Fibroblast of villous mesenchyme (primary cell): ENCODE results near the gene FCHSD2. TPM values are rescaled to one million over a fixed set of nuclear protein-coding genes. Genes with fewer than 3 reads are reported as not detected.

ENCODE experiments used
- DNase-seq: peaks from one replicate; pipeline ENCODE4 v3.0.0-alpha.2; 2010; ENCODE audit warnings: low read depth
- H3K4me3 ChIP-seq: 2 replicates; pipeline ENCODE4 v1.5.1; 2011; ENCODE audit warnings: low read depth, mild to moderate bottlenecking, low read length
- total RNA-seq: library from RNA; depleted of rRNA; stranded (reverse); fragments of >200 nt; gene quantifications from 2 replicates; pipeline ENCODE4 v1.2.3, GENCODE V29; 2012
- TF ChIP-seq, protein P1 (sequence below): IDR thresholded peaks from 2 replicates; pipeline ENCODE4 v1.5.1; 2012; ENCODE audit warnings: low read depth, mild to moderate bottlenecking, low read length; ENCODE audit not compliant: insufficient read depth

FCHSD2 gene
- total RNA-seq, 1 donor: 11.2 TPM

DNA sequence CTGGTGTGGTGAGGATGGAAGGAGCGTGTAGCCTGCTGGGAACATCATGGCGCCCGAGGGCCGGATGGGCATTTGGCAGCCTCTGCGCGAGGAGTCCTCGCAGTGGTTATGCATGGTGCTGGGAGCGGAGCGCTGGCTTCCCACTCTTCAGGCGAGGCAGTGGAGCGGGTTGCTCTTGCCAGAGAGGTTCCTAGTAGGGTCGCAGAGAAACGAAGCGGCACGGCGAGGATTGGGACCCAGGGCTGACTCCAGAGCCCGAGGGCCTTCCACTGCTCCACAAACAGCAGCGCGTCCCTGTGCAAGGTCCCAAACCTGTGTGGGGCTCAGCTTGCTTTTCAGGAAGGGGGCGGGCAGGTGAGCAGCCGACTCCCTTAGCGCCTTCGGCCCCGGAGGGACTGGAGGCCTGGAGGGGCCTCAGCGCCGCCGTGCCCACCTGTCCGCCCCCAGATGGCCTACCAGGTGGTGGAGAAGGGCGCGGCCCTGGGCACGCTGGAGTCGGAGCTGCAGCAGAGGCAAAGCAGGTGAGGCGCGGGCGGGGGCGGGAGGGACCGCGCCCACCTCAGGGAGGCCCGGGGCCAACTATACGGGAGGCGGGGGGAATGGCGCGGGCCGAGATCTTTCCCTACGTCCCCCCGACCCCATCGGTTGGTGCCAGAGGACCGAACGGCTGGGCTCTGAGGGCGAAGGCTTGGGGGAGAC, 320.7 kb downstream of the FCHSD2 start:
- DNase-seq: no peak
- TF ChIP-seq, protein P1, sequence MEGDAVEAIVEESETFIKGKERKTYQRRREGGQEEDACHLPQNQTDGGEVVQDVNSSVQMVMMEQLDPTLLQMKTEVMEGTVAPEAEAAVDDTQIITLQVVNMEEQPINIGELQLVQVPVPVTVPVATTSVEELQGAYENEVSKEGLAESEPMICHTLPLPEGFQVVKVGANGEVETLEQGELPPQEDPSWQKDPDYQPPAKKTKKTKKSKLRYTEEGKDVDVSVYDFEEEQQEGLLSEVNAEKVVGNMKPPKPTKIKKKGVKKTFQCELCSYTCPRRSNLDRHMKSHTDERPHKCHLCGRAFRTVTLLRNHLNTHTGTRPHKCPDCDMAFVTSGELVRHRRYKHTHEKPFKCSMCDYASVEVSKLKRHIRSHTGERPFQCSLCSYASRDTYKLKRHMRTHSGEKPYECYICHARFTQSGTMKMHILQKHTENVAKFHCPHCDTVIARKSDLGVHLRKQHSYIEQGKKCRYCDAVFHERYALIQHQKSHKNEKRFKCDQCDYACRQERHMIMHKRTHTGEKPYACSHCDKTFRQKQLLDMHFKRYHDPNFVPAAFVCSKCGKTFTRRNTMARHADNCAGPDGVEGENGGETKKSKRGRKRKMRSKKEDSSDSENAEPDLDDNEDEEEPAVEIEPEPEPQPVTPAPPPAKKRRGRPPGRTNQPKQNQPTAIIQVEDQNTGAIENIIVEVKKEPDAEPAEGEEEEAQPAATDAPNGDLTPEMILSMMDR: no peak
- H3K4me3 ChIP-seq: peak overlapping the region; percentile 62

DNA sequence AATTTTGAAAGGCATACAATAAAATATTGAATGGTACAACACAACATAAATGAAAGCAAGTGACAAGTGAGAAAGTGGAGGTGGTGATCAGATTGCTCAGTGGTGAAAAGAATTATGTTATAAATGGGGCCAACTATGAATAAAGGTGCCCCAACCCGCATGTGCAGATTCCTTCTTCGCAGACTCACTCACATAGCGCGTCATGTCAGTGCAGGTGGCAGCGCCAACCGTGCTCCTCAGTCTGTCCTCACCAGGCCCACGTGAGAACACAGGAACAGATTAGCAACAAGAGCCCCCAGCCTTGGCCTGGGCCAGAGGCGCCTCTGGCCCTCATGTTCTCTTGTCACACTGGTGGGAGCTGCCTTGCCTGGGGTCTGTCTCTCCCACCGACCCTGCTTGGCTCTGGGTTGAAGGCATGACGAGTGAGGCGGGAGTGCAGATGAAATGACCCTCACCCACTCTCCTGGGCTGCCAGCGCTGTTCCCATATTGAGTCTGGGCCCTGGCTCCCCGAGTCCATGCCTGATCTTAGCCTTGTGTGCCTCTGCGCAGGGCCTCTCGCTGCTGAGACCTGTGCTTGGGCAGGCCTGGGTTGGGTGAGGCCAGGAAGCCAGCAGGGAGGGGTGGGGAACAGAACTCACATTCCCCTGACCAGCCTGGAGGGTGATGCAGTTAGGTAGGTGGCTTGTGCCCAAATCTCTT, 321.5 kb downstream of the FCHSD2 start:
- TF ChIP-seq, protein P1: no peak

DNA sequence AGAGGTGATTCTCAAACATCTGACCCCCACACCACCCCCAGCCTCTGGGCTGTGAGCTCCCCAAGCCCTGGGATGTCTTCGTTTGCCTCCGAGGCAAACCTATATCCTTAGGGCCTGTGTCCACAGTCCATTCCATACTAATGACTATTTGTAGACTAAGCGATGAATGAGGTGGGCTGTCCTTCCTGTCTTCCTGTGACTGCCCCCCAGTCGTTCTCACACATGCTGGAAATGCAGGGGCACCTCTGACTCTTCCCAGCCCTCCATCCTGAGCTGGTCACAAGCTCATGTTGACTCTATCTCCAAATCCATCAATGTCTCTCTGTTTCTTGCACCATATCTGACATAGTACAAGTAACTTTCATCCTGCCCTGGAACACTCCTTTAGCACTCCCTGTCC, 323.1 kb downstream of the FCHSD2 start:
- DNase-seq: no peak
- TF ChIP-seq, protein P1: no peak

More for the DNA sequence above, 321.5 kb downstream of the FCHSD2 start:
- no peak overlapping the region for H3K4me3 ChIP-seq
- DNase-seq: no peak

DNA sequence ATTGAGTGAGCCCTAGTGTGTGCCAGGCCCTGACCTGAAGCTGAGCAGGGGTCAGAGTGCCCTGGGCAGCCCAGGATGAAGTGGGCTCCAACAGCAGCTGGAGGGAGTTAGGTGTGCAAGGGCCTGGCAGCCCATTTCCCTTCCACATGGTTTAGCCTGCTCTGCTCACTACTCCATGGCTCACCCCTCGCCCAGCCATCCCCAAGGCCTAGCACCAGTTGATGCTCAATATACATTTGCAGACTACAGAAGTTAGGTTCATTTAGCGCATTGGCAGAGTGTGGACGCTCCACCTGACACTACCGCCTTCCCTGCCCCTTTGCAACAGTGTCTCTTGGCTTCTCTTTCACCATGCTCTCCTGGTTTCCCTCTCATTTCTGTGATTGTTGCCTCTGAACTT, 324.2 kb downstream of the FCHSD2 start:
- TF ChIP-seq, protein P1: no peak
- DNase-seq: no peak
- H3K4me3 ChIP-seq: no peak overlapping the region

More for the DNA sequence above, 323.1 kb downstream of the FCHSD2 start:
- no peak overlapping the region for H3K4me3 ChIP-seq

DNA sequence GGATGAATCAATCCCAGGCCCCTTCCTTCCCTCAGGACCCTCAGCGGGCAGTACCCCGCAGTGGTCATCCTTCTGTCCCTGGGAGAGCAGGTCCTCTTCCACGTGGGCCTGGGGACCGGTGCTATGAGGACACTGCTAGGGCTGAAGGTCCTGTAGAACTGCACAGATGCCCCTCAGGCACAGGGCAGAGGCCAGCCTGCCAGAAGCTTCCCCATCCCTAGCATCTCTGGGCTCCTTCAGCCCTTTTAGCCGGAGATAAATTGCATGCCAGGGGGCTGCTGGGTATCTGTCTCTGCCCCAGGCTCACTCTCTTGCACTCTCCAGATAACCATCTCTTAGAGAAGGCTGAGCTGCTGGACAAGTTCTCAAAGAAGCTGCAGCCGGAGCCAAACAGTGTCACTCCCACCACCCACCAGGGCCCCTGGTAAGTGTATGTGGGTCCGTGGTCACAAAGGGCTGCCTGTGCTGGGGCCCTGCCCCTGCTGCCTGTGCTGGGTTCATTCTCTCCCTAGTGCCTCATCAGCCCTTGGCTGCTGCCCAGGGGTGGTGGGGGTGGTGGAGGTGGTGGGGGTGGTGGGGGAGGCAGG, 325.6 kb downstream of the FCHSD2 start:
- no peak for DNase-seq
- H3K4me3 ChIP-seq: no peak overlapping the region
- TF ChIP-seq, protein P1: no peak

DNA sequence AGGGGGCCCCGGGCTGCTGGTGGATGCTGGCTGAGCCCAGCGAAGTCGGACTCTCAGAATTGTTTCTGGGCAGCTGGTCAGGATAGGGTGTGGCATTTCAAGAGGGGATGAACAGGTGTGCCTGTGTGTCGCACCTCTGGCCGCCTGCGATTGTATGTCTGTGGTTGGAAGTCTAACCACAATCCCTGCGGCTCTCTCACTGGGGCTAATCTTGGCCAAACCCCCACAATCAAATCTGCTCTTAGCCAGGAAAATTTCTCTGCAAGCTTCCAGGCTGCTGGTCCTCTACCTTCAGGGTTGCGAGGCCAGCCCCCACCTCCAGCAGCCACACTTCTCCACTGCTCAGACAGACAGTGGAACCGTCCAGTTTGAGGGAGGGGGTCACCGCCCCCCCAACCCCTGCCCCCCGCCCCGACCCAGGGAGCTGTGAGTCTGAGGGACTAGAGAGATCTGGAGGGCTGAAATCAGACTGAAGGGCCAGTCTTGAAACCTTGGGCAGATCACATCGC, 327.0 kb downstream of the FCHSD2 start:
- no peak for DNase-seq
- H3K4me3 ChIP-seq: peak overlapping the region; percentile 89
- TF ChIP-seq, protein P1: no peak
